ENCODE data around the gene KDM4B. TPM values are rescaled to one million over a fixed set of nuclear protein-coding genes. Genes with fewer than 3 reads are reported as not detected.

KDM4B gene
- total and polyA plus RNA-seq, 2 donors (not counting 1 experiment from before 2014, with no cell fraction given): 75.5 to 205 TPM

- no peak for ATAC-seq (ENCODE audit: low read depth)
- H3K9me3 ChIP-seq (ENCODE audit: control extremely low read depth in 1 of 3, control insufficient read depth in 2 of 3, insufficient read depth in 1 of 3, low read length in 2 of 3): peaks cover 0 to 14% (median 5%) of the 10 kb centered on the region in 3 donors
- CTCF ChIA-PET: no interaction called here
Observed at GRCh38 chr19:5113633-5114586, 145.0 kb downstream of the KDM4B start.

More at GRCh38 chr19:5113633-5114586, 145.0 kb downstream of the KDM4B start:
- TF ChIP-seq EZH2 (IDR thresholded peaks at IDR 0.05; ENCODE audit: borderline replicate concordance, insufficient read depth, low read depth, low read length, poor library complexity, severe bottlenecking): no peak
- TF ChIP-seq CTCF (IDR thresholded peaks at IDR 0.05): no peak
- no peak overlapping the region for H3K4me3 ChIP-seq (ENCODE audit: control extremely low read depth in 1 of 5, extremely low read depth in 1 of 5, insufficient read depth in 1 of 5, low read depth in 2 of 5, low read length in 4 of 5)
- H3K27ac ChIP-seq (ENCODE audit: low read length in 2 of 2): no peak overlapping the region
- H3K4me2 ChIP-seq (replicated peaks; ENCODE audit: low read depth, low read length, poor library complexity, severe bottlenecking): no peak overlapping the region
- H3K4me3 Mint-ChIP-seq: no peak overlapping the region
- no peaks in the 10 kb centered on the region for H3K4me1 ChIP-seq (ENCODE audit: control insufficient read depth in 2 of 2, insufficient read depth in 2 of 2, low read length in 2 of 2)
- H3K79me2 ChIP-seq (ENCODE audit: control insufficient read depth, insufficient read depth, low read length): no peaks in the 10 kb centered on the region
- H3K9me3 Mint-ChIP-seq (ENCODE audit: insufficient read depth): no peaks in the 10 kb centered on the region
- H3K27me3 Mint-ChIP-seq: no peaks in the 10 kb centered on the region
- no peak overlapping the region for H3K9ac ChIP-seq (ENCODE audit: low read length)
- peaks cover 7% of the 10 kb centered on the region for H3K4me1 Mint-ChIP-seq
- H2AFZ ChIP-seq (ENCODE audit: insufficient read depth, low read depth, low read length, poor library complexity, severe bottlenecking): no peak overlapping the region
- no peak overlapping the region for H3K27ac Mint-ChIP-seq
- intact Hi-C loops (cut with micrococcal nuclease): no loop called here
- WGBS (ENCODE audit: insufficient coverage): 97% methylated on average over 43 of the region's 43 CpGs
- no peaks in the 10 kb centered on the region for H3K27me3 ChIP-seq (replicated peaks in 1 of 4; ENCODE audit: control extremely low read depth in 1 of 4, control insufficient read depth in 3 of 4, insufficient read depth in 4 of 4, low read length in 3 of 4)
- POLR2A ChIA-PET: interaction anchor here (0.7 kb wide), 1 partner anchor 15 kb away, joined by 5 read pairs; no protein-coding TSS in a partner anchor
- peaks cover 0 to 18% of the 10 kb centered on the region in 2 experiments for H3K36me3 ChIP-seq (replicated peaks in 1 of 2; ENCODE audit: control extremely low read depth in 1 of 2, control insufficient read depth in 1 of 2, extremely low read depth in 1 of 2, insufficient read depth in 2 of 2, low read length in 1 of 2)
- no peaks in the 10 kb centered on the region for H4K20me1 ChIP-seq (ENCODE audit: control insufficient read depth, insufficient read depth, low read length, poor library complexity, severe bottlenecking)
- DNase-seq: no peak

Measured in B cell (primary cell).